ENCODE measurements around the gene XXYLT1. TPM values are rescaled to one million over a fixed set of nuclear protein-coding genes. Genes with fewer than 3 reads are reported as not detected.

XXYLT1 gene
- total and polyA plus RNA-seq, 2 of the 4 experiments (the other 2 are of a cell fraction): 14.7 to 18.1 TPM

GRCh38 chr3:195171093-195171873 is 99.7 kb downstream of the XXYLT1 start:
- Histone ChIP-seq H2AK5ac (ENCODE audit: low read depth, low read length) (peak overlapping the region; percentile 16; the same call in 1 of the 2 replicates), H3K27me3 (ENCODE audit: control insufficient read depth, insufficient read depth, low read length) (no peaks in the 10 kb centered on the region), H2AK9ac (replicated peaks; ENCODE audit: low read depth, low read length, poor library complexity) (no peak overlapping the region), H3K4me2 (ENCODE audit: low read depth, low read length) (no peak overlapping the region), H3K4ac (ENCODE audit: low read depth, low read length) (0 out of 2 replicates have a peak overlapping the region, but pooled peaks have one; percentile 27), H3K14ac (replicated peaks; ENCODE audit: low read depth, low read length) (0 out of 2 replicates have a peak overlapping the region, but pooled peaks have one; percentile 11), H2AFZ (replicated peaks; ENCODE audit: low read length, poor library complexity) (no peak overlapping the region), H2BK20ac (ENCODE audit: low read depth, low read length) (peak overlapping the region; percentile 50; the same call in 1 of the 2 replicates), H4K8ac (ENCODE audit: low read depth in 2 of 2, low read length in 2 of 2) (no peak overlapping the region), H4K91ac (ENCODE audit: insufficient read depth, low read depth, low read length) (no peak overlapping the region), H3K79me1 (ENCODE audit: low read depth in 1 of 2, low read length in 2 of 2) (peaks cover 9 to 12% of the 10 kb centered on the region in 2 experiments; a peak in 3 of 4 replicates), H3K9me3 (ENCODE audit: control insufficient read depth, insufficient read depth, low read length) (0 out of 2 replicates have a peak, but pooled peaks cover 2% of the 10 kb centered on the region), H2BK5ac (ENCODE audit: low read depth, low read length, poor library complexity, severe bottlenecking) (no peak overlapping the region), H3K27ac (ENCODE audit: insufficient read depth, low read length) (no peak overlapping the region), H3K36me3 (ENCODE audit: control insufficient read depth, insufficient read depth, low read length) (peaks cover 6% of the 10 kb centered on the region; the same call in 1 of the 2 replicates), H3K4me3 (ENCODE audit: insufficient read depth, low read depth, low read length) (no peak overlapping the region), H3K18ac (ENCODE audit: low read depth, low read length) (no peak overlapping the region), H3K9me1 (ENCODE audit: insufficient read depth, low read length) (no peaks in the 10 kb centered on the region; the same call in 1 of the 2 replicates), H3K4me1 (ENCODE audit: control insufficient read depth, insufficient read depth, low read length) (peaks cover 2% of the 10 kb centered on the region), H3K9ac (ENCODE audit: low read depth, low read length) (no peak overlapping the region), H4K5ac (ENCODE audit: low read depth, low read length) (no peak overlapping the region), H4K20me1 (ENCODE audit: insufficient read depth, low read length) (no peaks in the 10 kb centered on the region), H2BK120ac (ENCODE audit: low read depth, low read length) (no peak overlapping the region), H2BK15ac (ENCODE audit: low read depth, low read length) (no peak overlapping the region), H3K56ac (ENCODE audit: extremely low read depth, insufficient read depth, low read length) (no peak overlapping the region), H3K23ac (ENCODE audit: low read depth, low read length) (no peak overlapping the region)
- WGBS, 2 experiments (ENCODE audit: extremely low coverage in 2 of 2, insufficient read length in 1 of 2): no CpG with 5 or more reads among the region's 15 CpGs
- ATAC-seq (ENCODE audit: low read depth) (no peak), DNase-seq (no peak)
- dilution Hi-C loops (cut with HindIII; ENCODE audit: low sequenced_read_pairs, unreplicated experiment): no loop called here
- intact Hi-C loops (cut with micrococcal nuclease): no loop called here
- in situ Hi-C loops (cut with MboI; ENCODE audit: low sequenced_read_pairs): no loop called here
- no TSS peak for BruUV-seq (replicated peaks)
- CTCF ChIA-PET: interaction anchor here (0.6 kb wide), 1 partner anchor 10 kb away, joined by 5 read pairs; no protein-coding TSS in a partner anchor
- POLR2A ChIA-PET (ENCODE audit: unreplicated experiment): no interaction called here
- TF ChIP-seq ELK1 (IDR thresholded peaks at IDR 0.05; ENCODE audit: borderline replicate concordance, low read depth, low read length) (no peak), RAD21 (IDR thresholded peaks at IDR 0.05; ENCODE audit: low read length) (no peak), FOS (IDR thresholded peaks at IDR 0.05; ENCODE audit: low read depth, low read length) (no peak), BHLHE40 (IDR thresholded peaks at IDR 0.05; ENCODE audit: low read depth, low read length) (no peak), SMC3 (IDR thresholded peaks at IDR 0.05; ENCODE audit: low read depth, low read length) (no peak), NFE2L2 (IDR thresholded peaks at IDR 0.05; ENCODE audit: low read depth, low read length) (no peak), USF2 (IDR thresholded peaks at IDR 0.05; ENCODE audit: low read depth, low read length) (no peak), RCOR1 (IDR thresholded peaks at IDR 0.05; ENCODE audit: insufficient replicate concordance, low read length) (no peak), RFX5 (IDR thresholded peaks at IDR 0.05; ENCODE audit: low read depth, low read length) (no peak), CTCF (conservative IDR thresholded peaks at IDR 0.05; ENCODE audit: low read depth, low read length) (no peak), POLR2A (IDR thresholded peaks at IDR 0.05; ENCODE audit: low read depth, low read length) (no peak)

Data from IMR-90 (cell line).